Measurements from ENCODE around the gene SATB2.
A peak's percentile ranks its signal among the peaks of the same experiment; 100 is the strongest.

SATB2 gene

DNA sequence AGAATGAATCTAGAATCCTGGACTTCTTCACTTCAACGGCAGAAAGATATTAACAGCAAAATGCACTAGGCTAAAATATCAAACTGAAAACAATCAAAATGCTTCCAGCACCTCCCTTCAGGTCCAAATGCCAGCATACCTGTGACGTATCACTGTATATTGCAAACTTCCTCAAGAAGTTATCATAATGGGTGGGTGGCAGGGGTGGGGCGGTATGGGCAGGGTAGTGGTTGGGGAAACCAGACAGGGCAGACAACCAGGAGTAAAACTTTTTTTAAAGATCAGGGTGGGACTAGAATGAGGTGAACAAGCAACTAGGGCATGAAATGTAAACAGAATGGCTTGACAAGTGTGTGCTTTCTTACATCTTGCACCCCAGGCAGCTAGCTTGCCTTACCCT, 140.9 kb downstream of the SATB2 start:
- no peak for DNase-seq

DNA sequence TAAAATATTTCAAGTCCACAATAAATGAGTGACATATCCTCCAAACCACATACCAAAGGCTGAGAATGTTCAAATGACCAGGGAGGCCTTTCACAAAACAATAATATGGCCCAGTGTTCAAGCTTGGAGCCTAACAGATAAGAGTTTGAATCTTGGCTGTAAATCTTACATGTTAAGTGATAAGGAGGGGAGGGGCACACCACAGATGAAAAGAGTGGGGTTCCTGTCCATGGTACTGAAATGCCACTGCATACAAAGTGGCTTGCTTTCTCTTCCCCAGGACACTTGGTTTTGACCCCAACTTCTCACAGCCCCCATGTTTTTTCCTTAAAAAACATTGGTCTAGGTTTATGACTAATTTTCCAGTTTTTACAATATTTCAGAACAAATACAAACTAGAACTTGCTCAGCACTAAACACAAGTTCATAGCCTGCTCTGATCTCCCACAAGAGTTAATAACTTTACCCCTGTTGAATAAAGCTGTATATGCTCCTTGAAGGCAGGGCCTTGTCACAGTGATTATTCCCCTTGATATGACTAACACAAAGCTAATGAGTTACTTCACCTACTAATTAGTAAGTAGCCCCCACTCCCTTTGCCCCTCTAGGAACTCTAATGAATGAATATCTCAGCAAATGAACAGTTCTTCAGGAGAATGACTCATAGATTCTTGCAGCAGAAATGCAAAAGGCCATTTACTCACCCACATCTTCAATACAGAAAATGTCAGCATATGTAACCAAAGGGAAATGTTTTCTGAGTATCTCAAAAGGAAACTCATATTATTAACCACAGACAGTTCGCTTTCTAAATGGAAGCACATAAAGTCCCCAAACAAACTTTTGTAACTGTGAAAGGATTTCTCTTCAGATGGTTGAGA, 142.2 kb downstream of the SATB2 start:
- peak; percentile 72 for DNase-seq

DNA sequence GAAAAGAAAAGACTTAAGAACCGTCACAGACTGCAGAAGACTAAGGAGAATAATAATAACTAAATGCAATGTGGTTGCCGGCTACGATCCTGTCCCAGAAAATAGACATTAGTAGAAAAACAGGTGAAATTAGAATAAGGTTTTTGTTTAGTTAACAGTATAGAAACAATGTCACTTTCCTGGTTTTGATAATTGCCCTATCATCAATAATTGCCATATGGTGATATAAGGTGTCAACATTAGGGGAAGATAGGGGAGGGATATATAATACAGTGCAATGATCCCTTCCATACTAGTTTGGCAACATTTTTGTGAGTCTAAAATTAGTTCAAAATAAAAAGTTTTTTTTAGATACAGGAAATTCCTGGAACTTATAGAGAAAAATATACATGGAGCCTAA, 144.8 kb downstream of the SATB2 start:
- no peak for DNase-seq

GRCh38 chr2:199310771-199311585, 146.8 kb downstream of the SATB2 start:
- peak; percentile 71 for DNase-seq

DNA sequence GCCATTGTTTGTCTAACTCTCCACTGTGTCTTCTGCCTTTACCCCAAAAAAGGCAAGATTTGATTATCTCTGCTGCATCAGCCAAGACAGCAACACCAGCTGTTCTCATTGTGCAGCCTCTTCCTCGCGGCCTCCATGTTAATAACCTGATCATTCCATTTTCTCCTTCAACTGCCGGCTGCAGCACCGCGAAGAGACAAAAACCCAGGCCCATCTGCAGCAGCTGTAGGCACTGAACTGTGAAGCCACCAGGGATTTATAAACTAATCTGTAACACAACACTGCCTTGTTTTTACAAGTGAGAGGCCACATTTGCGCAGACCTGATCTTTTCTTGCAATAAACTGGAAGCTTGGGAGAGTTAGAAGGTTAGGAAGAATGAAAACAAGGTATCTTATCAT, 147.8 kb downstream of the SATB2 start:
- DNase-seq: peak; percentile 89

GRCh38 chr2:199309411-199309810, 148.3 kb downstream of the SATB2 start:
- no peak for DNase-seq

DNA sequence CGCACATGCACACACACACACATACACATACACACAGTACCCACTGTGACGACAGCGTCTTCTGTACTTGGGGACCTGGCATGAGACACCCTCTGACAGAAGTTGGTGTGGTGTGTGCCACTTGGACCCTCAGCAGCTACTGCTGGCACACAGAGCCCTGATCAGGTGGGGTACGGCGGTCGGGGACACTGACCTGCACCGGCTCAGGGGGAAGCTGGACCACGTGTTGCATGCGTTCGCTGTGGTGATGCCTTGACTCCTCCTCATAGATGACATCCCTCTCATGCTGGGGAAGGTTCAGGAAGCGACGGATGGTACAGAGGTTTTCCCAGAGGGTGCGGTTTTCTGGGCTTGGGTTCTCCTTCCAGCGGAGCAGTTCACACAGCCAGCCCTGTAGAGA, 149.2 kb downstream of the SATB2 start:
- no peak for DNase-seq

GRCh38 chr2:199307461-199307860, 150.3 kb downstream of the SATB2 start:
- DNase-seq: no peak

GRCh38 chr2:199306116-199306515, 151.6 kb downstream of the SATB2 start:
- no peak for DNase-seq

GRCh38 chr2:199303728-199304177, 154.0 kb downstream of the SATB2 start:
- peak; percentile 9 for DNase-seq

DNA sequence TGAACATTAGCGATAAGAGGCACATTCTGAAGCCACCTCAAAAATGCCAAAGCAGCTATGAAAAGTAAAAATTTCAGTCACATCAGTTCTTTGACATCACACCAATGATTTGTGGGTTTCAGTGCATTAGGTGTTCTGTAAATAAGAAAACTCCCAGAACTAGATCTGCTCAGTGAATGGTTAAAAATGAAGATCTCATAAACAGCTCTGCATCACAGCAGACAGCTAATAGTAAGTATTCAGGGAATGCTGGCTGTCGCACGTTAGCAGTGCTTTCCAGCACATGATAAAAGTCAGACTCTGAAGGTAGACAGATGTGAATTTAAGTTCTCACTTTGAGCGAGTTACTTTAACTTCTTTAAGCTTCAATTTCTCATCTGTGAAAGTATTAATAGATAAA, 154.9 kb downstream of the SATB2 start:
- no peak for DNase-seq

- DNase-seq: no peak
These were observed 169.3 kb downstream of the SATB2 start for GRCh38 chr2:199288424-199288823.

DNA sequence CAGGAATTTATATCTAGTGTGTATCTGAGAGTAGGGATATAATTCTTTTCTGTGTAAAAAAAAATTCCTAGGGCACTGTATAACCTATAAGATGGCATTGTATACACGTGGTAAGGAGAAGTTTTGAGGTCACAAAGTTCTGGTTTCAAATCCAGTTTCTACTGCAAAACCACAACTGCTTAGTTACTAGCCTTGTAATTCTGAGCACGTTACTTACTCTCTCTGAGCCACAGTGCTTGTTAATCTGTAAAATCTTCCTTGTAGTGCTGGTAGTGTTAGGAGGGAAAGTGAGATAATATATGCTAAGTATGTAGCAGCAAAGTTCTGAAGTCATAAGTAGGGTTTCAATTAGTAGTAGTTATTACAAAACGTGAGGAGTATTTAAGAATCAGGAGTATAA, 175.4 kb downstream of the SATB2 start:
- DNase-seq: no peak

GRCh38 chr2:199279146-199279545, 178.6 kb downstream of the SATB2 start:
- DNase-seq: no peak

DNA sequence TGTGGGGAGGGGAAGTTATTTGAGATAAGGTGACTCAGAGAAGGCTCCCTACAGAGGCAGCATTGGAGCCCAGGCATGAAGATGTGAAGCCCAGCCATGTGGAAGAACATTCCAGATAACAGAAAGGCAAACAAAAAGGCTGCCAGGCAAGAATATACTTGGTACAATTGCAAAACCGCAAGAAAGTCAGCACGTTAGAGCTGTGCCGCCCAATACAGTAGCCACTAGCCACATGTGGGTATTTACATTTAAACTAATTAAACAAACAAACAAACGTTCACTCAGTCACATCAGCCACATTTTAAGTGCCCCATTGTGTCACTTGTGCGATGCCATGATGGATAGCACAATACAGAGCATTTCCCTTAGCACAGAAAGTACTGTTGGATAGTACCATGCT, 179.6 kb downstream of the SATB2 start:
- DNase-seq: peak; percentile 27

GRCh38 chr2:199273042-199273511, 184.7 kb downstream of the SATB2 start:
- no peak for DNase-seq

GRCh38 chr2:199261936-199262335, 195.8 kb downstream of the SATB2 start:
- DNase-seq: no peak

DNA sequence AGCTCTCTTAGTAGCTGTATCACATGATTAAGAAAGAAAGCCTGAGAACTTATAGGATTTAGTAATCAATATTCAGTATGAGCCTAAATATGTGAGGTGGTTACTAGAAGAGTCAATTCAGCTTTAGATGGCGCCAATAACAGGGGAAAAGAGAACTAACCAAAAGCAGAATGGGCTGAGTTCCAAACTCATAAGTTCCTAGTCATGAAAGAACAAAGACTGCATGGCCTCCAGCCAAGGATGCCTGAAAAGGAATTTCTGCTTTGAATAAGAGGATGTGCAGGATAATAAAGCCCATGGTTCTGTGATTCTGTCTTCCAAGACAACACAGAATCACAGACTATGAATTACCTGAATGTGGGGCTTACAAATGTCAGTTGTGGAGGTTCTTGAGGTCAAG, 196.5 kb downstream of the SATB2 start:
- peak; percentile 31 for DNase-seq

DNA sequence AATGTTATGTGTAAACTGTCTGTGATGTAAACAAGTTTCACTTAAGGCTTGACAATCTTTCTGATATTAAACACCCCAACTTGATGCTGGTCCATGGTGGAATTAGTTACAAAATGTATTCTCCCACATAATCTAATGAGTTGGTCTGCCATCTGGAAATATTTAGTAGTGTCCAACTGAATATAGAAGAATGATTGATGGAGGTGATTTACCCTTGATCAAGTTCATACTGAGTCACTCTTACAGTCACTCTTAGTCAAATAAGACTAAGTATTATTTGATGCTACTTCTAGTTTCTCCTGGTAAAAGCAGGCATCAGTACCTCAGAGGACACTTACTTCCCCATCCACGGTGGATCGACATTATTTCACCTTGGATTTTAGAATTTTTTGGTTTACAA, 198.1 kb downstream of the SATB2 start:
- DNase-seq: no peak

GRCh38 chr2:199258291-199258690, 199.4 kb downstream of the SATB2 start:
- no peak for DNase-seq

GRCh38 chr2:199257261-199258224, 200.2 kb downstream of the SATB2 start:
- DNase-seq: no peak

DNA sequence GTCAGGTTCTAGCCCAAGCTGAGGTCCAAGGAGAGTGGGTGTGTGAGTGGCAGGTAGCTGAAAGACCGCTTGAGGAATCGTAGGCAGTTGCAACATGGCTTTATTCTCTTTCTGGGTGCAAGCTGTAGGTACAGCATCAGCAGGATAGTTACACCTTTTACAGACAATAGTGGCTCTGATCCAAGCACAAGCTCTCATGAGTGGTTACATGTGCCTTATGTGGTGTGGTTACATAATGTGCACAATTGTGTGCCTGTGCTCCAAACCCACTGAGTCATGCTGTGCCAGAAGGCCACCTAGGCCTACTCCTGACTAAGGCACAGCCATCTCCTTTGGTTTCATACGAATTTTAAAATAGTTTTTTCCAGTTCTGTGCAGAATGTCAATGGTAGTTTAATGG, 227.6 kb downstream of the SATB2 start:
- no peak for DNase-seq

Measured in eye (tissue), 1 donor.